ENCODE measurements around the gene RAPH1.
"Not testable (repeated sequence)": the region's sequence is repeated elsewhere in the genome, so short reads cannot be mapped to it uniquely, and the experiment has no call there.

Gene RAPH1

DNA sequence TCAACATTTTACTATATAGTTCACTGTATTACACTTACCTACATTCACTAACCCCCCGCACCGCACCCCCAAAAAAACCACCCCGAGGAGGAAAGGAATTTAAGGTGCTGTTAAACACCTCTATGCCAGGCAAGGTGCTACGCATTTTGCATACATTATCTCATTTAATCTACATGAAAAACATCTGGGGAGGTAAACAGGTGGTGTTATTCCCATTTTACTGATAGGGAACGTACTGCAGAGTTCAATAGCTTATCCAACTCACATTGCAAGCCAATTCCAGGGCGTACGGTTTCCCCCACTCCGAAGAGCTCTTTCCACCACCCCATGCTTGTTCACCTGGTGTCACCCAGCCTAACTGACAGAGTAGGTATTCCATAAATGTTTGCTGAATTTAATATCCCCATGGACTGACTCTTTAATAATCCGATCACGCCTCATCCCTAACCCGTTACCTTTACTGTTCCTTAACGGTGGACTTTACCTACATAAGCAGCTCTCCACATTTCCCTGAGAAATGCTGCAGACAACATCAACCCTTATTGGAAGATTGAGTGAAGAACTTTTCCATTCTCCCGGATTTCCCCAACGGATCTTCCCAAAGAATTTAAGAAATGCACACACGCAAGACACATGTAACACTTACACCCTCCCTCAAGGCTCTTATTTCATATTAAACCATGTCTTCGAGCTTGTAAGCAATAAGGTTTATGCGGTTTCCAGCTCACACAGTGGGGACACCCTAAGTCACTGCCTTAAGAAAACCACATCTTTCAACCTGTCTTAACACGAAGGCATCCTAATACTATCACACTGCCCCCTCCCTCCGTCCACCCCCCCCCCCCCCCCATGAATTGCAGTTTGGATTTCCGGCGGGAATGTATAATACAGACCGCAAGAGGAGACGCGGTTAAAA lies 1.2 kb downstream of the RAPH1 start:
- TF ChIP-seq ZFX (IDR thresholded peaks at IDR 0.05; ENCODE audit: borderline replicate concordance): no peak
- TF ChIP-seq, protein P1, sequence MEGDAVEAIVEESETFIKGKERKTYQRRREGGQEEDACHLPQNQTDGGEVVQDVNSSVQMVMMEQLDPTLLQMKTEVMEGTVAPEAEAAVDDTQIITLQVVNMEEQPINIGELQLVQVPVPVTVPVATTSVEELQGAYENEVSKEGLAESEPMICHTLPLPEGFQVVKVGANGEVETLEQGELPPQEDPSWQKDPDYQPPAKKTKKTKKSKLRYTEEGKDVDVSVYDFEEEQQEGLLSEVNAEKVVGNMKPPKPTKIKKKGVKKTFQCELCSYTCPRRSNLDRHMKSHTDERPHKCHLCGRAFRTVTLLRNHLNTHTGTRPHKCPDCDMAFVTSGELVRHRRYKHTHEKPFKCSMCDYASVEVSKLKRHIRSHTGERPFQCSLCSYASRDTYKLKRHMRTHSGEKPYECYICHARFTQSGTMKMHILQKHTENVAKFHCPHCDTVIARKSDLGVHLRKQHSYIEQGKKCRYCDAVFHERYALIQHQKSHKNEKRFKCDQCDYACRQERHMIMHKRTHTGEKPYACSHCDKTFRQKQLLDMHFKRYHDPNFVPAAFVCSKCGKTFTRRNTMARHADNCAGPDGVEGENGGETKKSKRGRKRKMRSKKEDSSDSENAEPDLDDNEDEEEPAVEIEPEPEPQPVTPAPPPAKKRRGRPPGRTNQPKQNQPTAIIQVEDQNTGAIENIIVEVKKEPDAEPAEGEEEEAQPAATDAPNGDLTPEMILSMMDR (IDR thresholded peaks at IDR 0.05): no peak

DNA sequence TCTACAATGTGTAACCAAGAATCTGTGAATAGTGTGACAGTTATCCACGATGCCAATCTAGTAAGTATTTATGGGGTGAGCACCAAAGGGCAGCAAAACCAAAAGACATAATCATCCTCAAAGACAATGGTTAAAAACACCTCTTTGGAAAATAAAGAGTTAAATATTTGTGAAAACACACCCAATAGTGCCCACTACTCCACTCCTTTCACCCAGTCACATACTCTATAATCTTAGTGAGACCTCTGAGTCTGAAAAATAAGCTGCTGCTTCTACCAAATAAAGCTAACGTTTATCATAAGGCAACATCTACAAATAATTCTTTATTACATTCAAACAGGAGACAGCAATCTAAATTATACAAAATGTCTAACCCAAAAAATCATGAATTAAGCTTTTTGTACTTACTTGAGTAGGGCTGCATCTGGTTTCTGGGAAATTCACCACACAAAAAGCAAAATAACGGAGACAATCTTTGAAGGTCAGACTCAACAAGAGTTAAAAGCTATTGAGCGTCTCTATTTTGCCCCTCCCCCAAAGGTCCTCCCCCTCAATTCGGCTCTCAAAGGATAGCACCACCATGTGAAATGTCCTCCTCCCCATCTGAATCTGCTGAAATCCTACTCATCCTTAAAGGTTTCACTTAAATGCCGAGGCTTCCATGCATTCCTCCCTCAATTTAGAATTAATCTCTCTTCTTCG lies 2.0 kb downstream of the RAPH1 start:
- TF ChIP-seq, protein P1 (IDR thresholded peaks at IDR 0.05): no peak
- TF ChIP-seq ZFX (IDR thresholded peaks at IDR 0.05; ENCODE audit: borderline replicate concordance): no peak
- no peak overlapping the region for H3K27ac ChIP-seq

More for the DNA sequence above, 1.2 kb downstream of the RAPH1 start:
- H3K27ac ChIP-seq: peak overlapping the region; percentile 90

DNA sequence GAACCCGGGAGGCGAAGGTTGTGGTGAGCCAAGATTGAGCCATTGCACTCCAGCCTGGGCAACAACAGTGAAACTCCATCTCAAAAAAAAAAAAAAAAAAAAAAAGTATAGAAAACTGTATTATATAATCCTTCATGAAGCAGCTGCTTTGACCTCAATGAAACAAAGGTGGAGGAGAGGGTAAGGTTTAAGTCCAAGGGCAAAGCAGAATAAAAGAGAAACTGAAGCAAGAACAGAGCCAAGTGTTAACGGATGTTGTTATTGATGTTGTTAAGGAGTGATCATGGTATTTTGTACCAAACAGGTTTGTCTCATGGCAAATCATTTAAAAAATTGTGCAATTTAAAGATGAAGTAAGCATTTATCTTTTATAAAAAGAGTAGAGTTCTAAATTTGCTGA lies 7.4 kb downstream of the RAPH1 start:
- TF ChIP-seq ZFX (IDR thresholded peaks at IDR 0.05; ENCODE audit: borderline replicate concordance): no peak
- TF ChIP-seq, protein P1 (IDR thresholded peaks at IDR 0.05): no peak

GRCh38 chr2:203513268-203513667 lies 21.8 kb downstream of the RAPH1 start:
- H3K27ac ChIP-seq: not testable (repeated sequence)

More for the DNA sequence above, 7.4 kb downstream of the RAPH1 start:
- no peak overlapping the region for H3K27ac ChIP-seq

GRCh38 chr2:203510941-203511305 lies 24.2 kb downstream of the RAPH1 start:
- TF ChIP-seq ZFX (IDR thresholded peaks at IDR 0.05; ENCODE audit: borderline replicate concordance): no peak
- TF ChIP-seq, protein P1 (IDR thresholded peaks at IDR 0.05): no peak
- no peak overlapping the region for H3K27ac ChIP-seq

DNA sequence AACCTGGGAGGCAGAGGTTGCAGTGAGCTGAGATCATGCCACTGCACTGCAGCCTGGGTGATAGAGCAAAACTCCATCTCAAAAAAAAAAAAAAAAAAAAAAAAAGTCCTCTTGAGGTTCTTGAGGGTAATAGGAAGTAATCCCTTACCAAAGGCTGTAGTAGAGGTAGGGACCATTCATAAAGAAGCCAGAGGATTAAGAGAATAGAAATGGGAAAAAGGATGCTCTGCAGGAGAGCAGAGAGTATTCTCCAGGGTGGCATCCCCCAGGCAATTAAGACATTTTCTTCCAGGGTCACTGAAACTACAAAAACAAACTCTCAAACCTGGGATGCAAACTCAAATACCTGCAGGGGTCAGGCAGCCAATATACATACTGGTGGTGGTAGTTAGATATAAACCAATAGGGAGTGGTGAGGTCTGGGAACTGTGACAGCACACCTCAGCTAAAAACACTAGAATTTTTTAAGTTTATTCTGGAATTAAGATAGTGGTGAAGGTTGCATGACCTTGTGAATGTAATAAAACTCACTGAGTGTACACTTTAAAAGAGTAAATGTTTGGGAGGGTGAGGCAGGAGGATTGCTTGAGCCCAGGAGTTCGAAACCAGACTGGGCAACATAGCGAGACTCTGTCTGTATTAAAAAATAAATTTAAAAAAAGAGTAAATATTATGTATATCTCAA lies 24.7 kb downstream of the RAPH1 start:
- TF ChIP-seq, protein P1 (IDR thresholded peaks at IDR 0.05): no peak
- TF ChIP-seq ZFX (IDR thresholded peaks at IDR 0.05; ENCODE audit: borderline replicate concordance): no peak
- H3K27ac ChIP-seq: no peak overlapping the region

DNA sequence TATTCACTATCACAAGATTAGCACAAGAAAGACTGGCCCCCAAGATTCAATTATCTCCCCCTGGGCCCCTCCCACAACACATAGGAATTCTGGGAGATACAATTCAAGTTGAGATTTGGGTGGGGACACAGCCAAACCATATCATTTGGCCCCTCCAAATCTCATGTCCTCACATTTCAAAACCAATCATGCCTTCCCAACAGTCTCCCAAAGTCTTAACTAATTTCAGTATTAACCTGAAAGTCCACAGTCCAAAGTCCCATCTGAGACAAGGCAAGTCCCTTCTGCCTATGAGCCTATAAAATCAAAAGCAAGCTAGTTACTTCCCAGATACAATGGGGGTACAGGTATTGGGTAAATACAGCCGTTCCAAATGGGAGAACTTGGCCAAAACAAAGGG lies 31.6 kb downstream of the RAPH1 start:
- not testable (repeated sequence) for H3K27ac ChIP-seq

DNA sequence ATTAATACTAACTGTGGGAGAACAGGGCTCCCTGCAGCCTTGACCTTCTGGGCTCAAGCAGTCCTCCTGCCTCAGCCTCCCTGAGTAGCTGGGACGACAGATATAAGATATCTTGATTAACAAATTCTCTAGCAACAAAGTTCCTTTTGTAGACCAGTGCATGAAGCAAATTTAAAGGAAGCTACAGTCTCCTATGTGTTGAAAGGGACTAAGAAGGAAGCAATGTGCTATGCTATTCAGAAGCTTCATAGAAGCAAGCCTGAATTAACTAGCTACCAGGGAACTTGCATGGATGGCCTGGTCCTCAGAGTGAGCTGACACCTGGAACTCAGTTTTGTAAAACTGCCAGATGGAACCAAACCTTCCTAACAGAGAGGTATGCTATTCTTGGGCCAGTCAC lies 33.2 kb downstream of the RAPH1 start:
- H3K27ac ChIP-seq: no peak overlapping the region
- TF ChIP-seq ZFX (IDR thresholded peaks at IDR 0.05; ENCODE audit: borderline replicate concordance): no peak
- TF ChIP-seq, protein P1 (IDR thresholded peaks at IDR 0.05): no peak

Data from 22Rv1 (cell line).